22Rv1 (cell line): ENCODE results near the gene DCUN1D2.

Experiments
- H3K27ac ChIP-seq: fragments of 450-650 bp; 2 replicates; pipeline ENCODE4 v1.5.1; 2017
- ZFX ChIP-seq: fragments of 450-650 bp; IDR thresholded peaks from 2 replicates; pipeline ENCODE4 v1.6.1; 2017; ENCODE audit warnings: antibody characterized with exemption, borderline replicate concordance
- TF ChIP-seq, protein P1 (sequence below): fragments of 450-650 bp; IDR thresholded peaks from 2 replicates; pipeline ENCODE4 v1.5.1; 2017; ENCODE audit warnings: mild to moderate bottlenecking

The DCUN1D2 gene

DNA sequence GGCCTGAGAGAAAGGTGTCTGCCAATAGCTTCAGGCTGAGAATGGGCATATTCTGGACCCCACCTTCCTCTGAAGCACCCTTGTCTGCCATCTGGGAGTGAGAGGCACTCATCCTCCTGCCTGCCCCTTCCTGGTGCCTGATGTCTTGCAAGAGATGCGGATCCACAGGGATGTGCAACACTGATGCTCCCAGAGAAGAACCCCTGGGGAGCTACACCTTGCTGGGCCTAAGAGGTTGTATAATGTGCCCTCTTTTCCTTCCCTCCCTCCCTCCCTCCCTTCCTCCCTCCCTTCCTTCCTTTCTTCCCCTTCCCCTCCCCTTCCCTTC lies 71.8 kb downstream of the DCUN1D2 start:
- TF ChIP-seq, protein P1, sequence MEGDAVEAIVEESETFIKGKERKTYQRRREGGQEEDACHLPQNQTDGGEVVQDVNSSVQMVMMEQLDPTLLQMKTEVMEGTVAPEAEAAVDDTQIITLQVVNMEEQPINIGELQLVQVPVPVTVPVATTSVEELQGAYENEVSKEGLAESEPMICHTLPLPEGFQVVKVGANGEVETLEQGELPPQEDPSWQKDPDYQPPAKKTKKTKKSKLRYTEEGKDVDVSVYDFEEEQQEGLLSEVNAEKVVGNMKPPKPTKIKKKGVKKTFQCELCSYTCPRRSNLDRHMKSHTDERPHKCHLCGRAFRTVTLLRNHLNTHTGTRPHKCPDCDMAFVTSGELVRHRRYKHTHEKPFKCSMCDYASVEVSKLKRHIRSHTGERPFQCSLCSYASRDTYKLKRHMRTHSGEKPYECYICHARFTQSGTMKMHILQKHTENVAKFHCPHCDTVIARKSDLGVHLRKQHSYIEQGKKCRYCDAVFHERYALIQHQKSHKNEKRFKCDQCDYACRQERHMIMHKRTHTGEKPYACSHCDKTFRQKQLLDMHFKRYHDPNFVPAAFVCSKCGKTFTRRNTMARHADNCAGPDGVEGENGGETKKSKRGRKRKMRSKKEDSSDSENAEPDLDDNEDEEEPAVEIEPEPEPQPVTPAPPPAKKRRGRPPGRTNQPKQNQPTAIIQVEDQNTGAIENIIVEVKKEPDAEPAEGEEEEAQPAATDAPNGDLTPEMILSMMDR, result no peak
- no peak for TF ChIP-seq ZFX
- H3K27ac ChIP-seq, result no peak overlapping the region

DNA sequence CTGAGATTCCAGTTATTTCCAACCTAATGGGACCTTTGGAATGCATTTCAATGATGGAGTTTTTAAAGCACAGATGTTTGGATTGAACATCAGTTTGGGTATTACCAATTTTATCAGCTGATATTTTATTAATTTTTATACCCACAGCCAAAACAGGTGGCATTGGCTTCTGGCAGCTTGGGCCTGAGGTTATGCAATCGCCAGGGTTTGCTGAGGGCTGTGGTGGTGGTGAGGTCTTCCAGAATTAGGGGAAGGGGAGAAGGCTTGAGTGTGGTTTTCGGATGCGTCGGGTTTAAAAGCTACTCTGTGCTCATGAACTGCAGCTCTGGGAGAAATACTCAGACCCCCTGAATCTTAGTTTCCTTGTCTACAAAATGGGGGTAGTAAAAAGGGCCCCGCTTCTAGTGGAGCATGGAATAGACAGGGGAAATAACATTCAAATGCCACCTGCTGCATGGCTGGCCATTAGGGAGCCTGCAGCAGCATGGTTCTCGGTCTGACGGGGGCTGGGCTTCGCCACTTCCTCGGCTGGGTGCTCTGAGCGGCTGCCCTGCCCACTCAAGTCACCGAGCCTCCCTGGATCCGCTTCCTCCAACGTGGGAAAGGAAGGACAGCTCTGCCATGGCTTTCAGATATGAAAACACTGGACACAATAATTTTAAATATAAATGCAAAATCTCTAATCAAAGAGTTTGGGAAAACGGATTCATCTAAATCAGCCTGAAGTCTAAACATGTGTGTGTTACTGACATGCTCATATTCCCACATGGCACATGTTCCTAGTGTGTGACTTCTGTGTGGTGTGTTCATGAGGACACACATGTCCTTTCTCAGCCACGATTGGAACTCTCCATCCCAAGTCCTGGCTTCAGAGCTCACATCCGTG lies 72.4 kb downstream of the DCUN1D2 start:
- no peak overlapping the region for H3K27ac ChIP-seq
- TF ChIP-seq ZFX, result no peak
- TF ChIP-seq, protein P1, result no peak

DNA sequence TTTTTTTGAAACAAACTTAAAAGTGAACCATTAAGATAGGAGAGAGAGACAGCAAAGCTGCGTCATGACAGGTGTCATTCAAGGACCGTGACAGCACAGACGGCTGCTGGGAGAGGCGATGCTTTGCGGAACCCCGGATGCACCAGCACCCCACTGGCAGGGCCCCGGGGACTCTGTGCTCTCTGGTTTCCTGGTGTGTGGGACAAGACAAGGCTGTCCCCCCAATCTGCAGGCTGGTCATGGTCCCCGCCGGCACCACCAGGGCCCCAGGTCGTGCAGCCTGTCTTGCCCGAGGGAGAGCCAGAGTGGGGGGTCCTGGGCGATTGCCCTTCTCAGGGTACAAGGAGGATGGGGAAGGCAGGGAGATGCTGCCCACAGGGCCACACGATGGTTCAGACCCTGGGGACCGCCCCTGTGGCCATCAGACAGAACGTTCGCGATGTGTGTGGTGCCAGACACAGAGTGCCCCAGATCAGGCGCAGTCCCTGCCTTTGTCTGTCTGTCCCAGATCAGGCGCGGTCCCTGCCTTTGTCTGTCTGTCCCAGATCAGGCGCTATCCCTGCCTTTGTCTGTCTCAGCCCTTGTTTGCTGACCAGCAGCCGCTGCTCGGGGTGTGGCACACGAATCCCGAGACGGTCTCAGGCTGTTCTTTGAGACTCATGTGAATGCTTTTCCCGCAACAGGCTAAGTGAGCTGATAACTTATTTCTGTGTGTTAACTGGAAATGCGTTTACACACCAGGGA lies 73.3 kb downstream of the DCUN1D2 start:
- no peak overlapping the region for H3K27ac ChIP-seq
- TF ChIP-seq ZFX, result no peak
- TF ChIP-seq, protein P1, result no peak

DNA sequence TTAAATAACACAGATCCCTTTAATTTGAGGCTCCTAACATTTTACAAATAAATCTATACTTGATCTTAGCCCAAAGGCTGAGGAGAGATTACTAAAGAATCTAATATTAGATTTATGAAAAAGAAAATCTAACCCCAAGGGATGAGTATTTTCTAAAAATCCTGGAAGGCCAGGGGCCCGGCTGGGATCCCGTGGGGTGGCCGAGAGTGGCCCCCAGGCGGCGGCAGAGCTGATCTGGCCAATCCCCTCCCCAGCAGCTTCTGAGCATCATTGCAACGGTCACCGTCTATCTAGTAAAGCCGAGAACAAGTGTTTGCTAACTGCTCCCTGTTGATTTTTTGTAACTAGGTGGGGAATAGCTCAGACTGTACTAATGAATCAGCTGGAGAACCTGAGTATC lies 74.7 kb downstream of the DCUN1D2 start:
- no peak overlapping the region for H3K27ac ChIP-seq
- no peak for TF ChIP-seq ZFX
- TF ChIP-seq, protein P1, result no peak

DNA sequence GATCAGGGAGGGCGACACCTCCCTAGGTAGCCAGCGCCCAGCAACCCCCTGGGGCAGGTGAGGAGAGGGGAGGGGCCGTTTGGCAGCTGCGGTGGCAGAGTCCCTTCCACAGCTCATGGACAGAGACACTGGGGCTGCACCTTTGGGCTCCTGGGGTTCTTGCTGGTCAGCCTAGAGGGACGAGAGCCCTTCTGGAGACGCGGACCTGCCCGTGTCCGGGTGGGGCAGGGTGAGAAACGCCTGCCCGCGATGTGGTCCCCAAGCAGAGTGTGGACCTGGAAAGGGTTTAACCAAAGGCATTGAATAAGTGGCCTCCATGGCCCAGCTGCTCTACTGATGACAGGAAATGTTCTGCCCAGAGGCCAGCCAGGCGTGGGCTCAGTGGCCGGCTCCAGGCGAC lies 75.5 kb downstream of the DCUN1D2 start:
- no peak overlapping the region for H3K27ac ChIP-seq
- no peak for TF ChIP-seq ZFX
- TF ChIP-seq, protein P1, result no peak

DNA sequence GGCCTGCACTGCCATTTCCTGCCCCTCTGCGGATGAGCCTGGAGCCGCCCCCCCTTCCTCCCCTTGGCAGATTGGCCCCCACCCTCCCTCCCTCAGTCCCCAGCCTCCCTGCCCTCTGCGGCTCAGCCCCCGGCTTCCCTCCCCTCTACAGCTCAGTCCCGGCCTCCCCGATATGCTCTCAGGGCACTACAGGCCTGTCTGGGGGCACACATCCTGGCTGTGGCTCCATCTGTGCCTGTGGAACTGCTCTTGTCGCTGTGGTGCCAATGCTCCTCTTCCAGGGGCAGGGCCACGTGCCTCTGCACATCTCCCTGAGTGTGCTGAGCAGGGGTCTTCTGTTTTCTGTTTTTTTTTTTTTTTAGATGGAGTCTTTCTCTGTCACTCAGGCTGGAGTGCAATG lies 76.2 kb downstream of the DCUN1D2 start:
- TF ChIP-seq, protein P1, result no peak
- TF ChIP-seq ZFX, result no peak
- H3K27ac ChIP-seq, result no peak overlapping the region

DNA sequence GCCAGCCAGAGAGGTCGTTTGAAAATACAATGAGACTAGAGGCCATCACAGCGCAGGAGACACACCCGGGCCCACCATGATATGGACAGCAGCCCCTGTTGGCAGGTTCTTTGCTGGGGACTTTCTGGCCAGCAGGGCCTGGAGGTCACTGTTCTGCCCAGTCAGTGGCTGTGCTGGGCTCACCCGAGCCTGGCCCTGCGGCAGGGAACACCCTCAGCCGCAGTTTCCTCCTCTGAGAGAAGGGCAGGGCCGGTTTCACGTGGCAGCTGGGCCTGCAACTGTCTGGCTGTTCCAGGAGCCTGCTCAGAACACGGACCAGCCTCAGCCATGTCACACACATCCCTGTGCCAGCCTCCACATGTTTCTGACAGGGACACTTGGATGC lies 76.6 kb downstream of the DCUN1D2 start:
- no peak overlapping the region for H3K27ac ChIP-seq
- TF ChIP-seq, protein P1, result no peak
- TF ChIP-seq ZFX, result no peak
